ENCODE measurements around the gene FAF1.

FAF1 gene

GRCh38 chr1:50985094-50985493 lies 25.0 kb upstream of the FAF1 start:
- CTCF ChIA-PET: no interaction called here
- TF ChIP-seq ZNF384 (IDR thresholded peaks at IDR 0.05) (no peak), CTBP1 (IDR thresholded peaks at IDR 0.05; ENCODE audit: borderline replicate concordance) (peak; percentile 49; the same call in 1 of the 2 replicates), PKNOX1 (IDR thresholded peaks at IDR 0.05) (peak; percentile 90)
- DNase-seq (ENCODE audit: extremely low spot score): no peak
- POLR2A ChIA-PET: interaction anchor here (0.6 to 0.7 kb wide), 2 partner anchors 9 to 15 kb away, joined by 3 to 4 read pairs; partner anchors contain the start of gene CDKN2C

- ChIA-PET CTCF (no interaction called here), POLR2A (interaction anchor here (3.0 kb wide), 1 partner anchor 14 kb away, joined by 31 read pairs; the partner anchor contains the start of gene CDKN2C)
- TF ChIP-seq FOXA1 (IDR thresholded peaks at IDR 0.05) (no peak), PKNOX1 (IDR thresholded peaks at IDR 0.05) (peak; percentile 61; the same call in 1 of the 2 replicates)
- no peak for DNase-seq (ENCODE audit: extremely low spot score)
These were observed 23.2 kb upstream of the FAF1 start for GRCh38 chr1:50983219-50983802.

GRCh38 chr1:50982611-50983010 lies 22.5 kb upstream of the FAF1 start:
- no peak for TF ChIP-seq TARDBP (IDR thresholded peaks at IDR 0.05)
- TF ChIP-seq PKNOX1 (IDR thresholded peaks at IDR 0.05): no peak
- TF ChIP-seq ELF4 (IDR thresholded peaks at IDR 0.05): no peak
- no peak for TF ChIP-seq ZNF384 (IDR thresholded peaks at IDR 0.05)
- TF ChIP-seq SP1 (IDR thresholded peaks at IDR 0.05): no peak
- no peak for TF ChIP-seq LEF1 (IDR thresholded peaks at IDR 0.05; ENCODE audit: borderline replicate concordance)
- TF ChIP-seq ARNT (IDR thresholded peaks at IDR 0.05): no peak
- no peak for TF ChIP-seq HDGF (IDR thresholded peaks at IDR 0.05; ENCODE audit: borderline replicate concordance)
- TF ChIP-seq FOXM1 (IDR thresholded peaks at IDR 0.05; ENCODE audit: borderline replicate concordance): no peak
- no peak for TF ChIP-seq BHLHE40 (IDR thresholded peaks at IDR 0.05; ENCODE audit: borderline replicate concordance)
- TF ChIP-seq L3MBTL2 (conservative IDR thresholded peaks at IDR 0.05): no peak
- no peak for TF ChIP-seq CTBP1 (IDR thresholded peaks at IDR 0.05; ENCODE audit: borderline replicate concordance)
- no peak for TF ChIP-seq FOXA1 (IDR thresholded peaks at IDR 0.05)
- no peak for TF ChIP-seq SUZ12 (IDR thresholded peaks at IDR 0.05)
- TF ChIP-seq FOXK2 (IDR thresholded peaks at IDR 0.05): no peak
- no peak for TF ChIP-seq NFRKB (IDR thresholded peaks at IDR 0.05)
- no peak for DNase-seq (ENCODE audit: extremely low spot score)
- ChIA-PET POLR2A (interaction anchor here (3.0 kb wide), 1 partner anchor 13 kb away, joined by 31 read pairs; the partner anchor contains the start of gene CDKN2C), CTCF (no interaction called here)

- POLR2A ChIA-PET: interaction anchor here (1.0 to 3.0 kb wide), 2 partner anchors 9 to 12 kb away, joined by 6 to 31 read pairs; partner anchors contain the start of gene CDKN2C
- TF ChIP-seq L3MBTL2 (conservative IDR thresholded peaks at IDR 0.05) (no peak), CTBP1 (IDR thresholded peaks at IDR 0.05; ENCODE audit: borderline replicate concordance) (no peak), BHLHE40 (IDR thresholded peaks at IDR 0.05; ENCODE audit: borderline replicate concordance) (no peak), HDGF (IDR thresholded peaks at IDR 0.05; ENCODE audit: borderline replicate concordance) (no peak), LEF1 (IDR thresholded peaks at IDR 0.05; ENCODE audit: borderline replicate concordance) (no peak), SP1 (IDR thresholded peaks at IDR 0.05) (no peak), SUZ12 (IDR thresholded peaks at IDR 0.05) (no peak)
- DNase-seq (ENCODE audit: extremely low spot score): no peak
- CTCF ChIA-PET: interaction anchor here (0.6 kb wide), 1 partner anchor 585 kb away, joined by 3 read pairs; no protein-coding TSS in a partner anchor
These were observed 21.7 kb upstream of the FAF1 start for GRCh38 chr1:50981741-50982140.

- ChIA-PET CTCF (no interaction called here), POLR2A (no interaction called here)
- no peak for DNase-seq (ENCODE audit: extremely low spot score)
- no peak for TF ChIP-seq TARDBP (IDR thresholded peaks at IDR 0.05)
- TF ChIP-seq SUZ12 (IDR thresholded peaks at IDR 0.05): no peak
- no peak for TF ChIP-seq HDGF (IDR thresholded peaks at IDR 0.05; ENCODE audit: borderline replicate concordance)
- no peak for TF ChIP-seq ZNF384 (IDR thresholded peaks at IDR 0.05)
- TF ChIP-seq CTBP1 (IDR thresholded peaks at IDR 0.05; ENCODE audit: borderline replicate concordance): no peak
- no peak for TF ChIP-seq BHLHE40 (IDR thresholded peaks at IDR 0.05; ENCODE audit: borderline replicate concordance)
- TF ChIP-seq FOXK2 (IDR thresholded peaks at IDR 0.05): no peak
- TF ChIP-seq ARNT (IDR thresholded peaks at IDR 0.05): no peak
- TF ChIP-seq ELF4 (IDR thresholded peaks at IDR 0.05): no peak
- no peak for TF ChIP-seq LEF1 (IDR thresholded peaks at IDR 0.05; ENCODE audit: borderline replicate concordance)
- no peak for TF ChIP-seq FOXA1 (IDR thresholded peaks at IDR 0.05)
- TF ChIP-seq L3MBTL2 (conservative IDR thresholded peaks at IDR 0.05): no peak
- TF ChIP-seq SP1 (IDR thresholded peaks at IDR 0.05): no peak
These were observed 20.4 kb upstream of the FAF1 start for GRCh38 chr1:50980505-50980904.

GRCh38 chr1:50979937-50980336 lies 19.9 kb upstream of the FAF1 start:
- CTCF ChIA-PET: no interaction called here
- no peak for DNase-seq (ENCODE audit: extremely low spot score)
- TF ChIP-seq HDGF (IDR thresholded peaks at IDR 0.05; ENCODE audit: borderline replicate concordance) (no peak), NFRKB (IDR thresholded peaks at IDR 0.05) (no peak), CTBP1 (IDR thresholded peaks at IDR 0.05; ENCODE audit: borderline replicate concordance) (no peak), ELF4 (IDR thresholded peaks at IDR 0.05) (no peak), LEF1 (IDR thresholded peaks at IDR 0.05; ENCODE audit: borderline replicate concordance) (no peak), L3MBTL2 (conservative IDR thresholded peaks at IDR 0.05) (no peak), ARNT (IDR thresholded peaks at IDR 0.05) (no peak), SP1 (IDR thresholded peaks at IDR 0.05) (no peak)
- POLR2A ChIA-PET: interaction anchor here (1.3 to 4.4 kb wide), 3 partner anchors 9 to 19 kb away, joined by 4 to 58 read pairs (median 45); partner anchors contain the start of genes CDKN2C and FAF1
